Loucy (cell line): ENCODE measurements around the gene ADCY2.

ENCODE experiments used
- CTCF ChIP-seq: fragments of 200-600 bp; sonication (generic); conservative IDR thresholded peaks from 2 replicates; pipeline ENCODE4 v1.5.1; 2014; ENCODE audit warnings: mild to moderate bottlenecking, antibody characterized with exemption, low read length
- EZH2phosphoT487 ChIP-seq: fragments of 200-600 bp; IDR thresholded peaks from 2 replicates; pipeline ENCODE4 v1.6.1; 2018; ENCODE audit warnings: antibody characterized with exemption, mild to moderate bottlenecking, moderate library complexity, borderline replicate concordance

DNA sequence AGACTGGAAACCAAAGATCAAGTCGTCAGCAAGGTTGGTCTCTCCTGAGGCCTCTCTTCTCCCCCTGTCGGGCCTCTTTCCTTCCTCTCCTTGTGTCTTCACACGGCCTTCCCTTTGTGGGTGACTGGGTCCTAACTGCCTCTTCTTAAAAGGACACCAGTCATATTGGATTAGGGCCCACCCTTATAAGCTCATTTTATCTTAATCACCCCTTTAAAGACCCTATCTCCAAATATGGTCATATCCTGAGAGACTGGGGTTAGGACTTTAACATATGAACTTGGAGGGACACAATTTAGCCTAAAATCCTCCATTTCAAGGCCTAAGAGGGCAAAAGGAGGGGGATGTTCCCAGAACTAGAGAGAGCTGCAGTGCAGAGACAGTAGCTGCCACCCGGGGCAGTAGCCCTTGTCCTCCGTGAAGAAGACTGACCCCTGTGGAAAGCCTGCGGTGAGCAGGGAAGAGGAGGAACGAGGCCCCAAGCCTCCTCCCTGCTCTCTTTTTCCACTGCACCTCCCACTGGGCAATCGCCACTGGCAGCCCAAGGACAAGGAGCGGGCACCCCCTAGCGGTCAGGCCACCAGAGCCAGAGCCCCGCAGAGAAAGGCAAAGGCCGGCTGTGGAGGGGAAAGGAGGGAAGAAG lies 420.1 kb downstream of the ADCY2 start:
- TF ChIP-seq CTCF (peak; percentile 92), EZH2phosphoT487 (no peak)
